GM18873 (cell line): Measurements from ENCODE around the gene NKD2.

Experiments used
- ATAC-seq: cut with Tn5 transposase; IDR thresholded peaks from one replicate; pipeline ENCODE4 v1.9.1; 2021; ENCODE audit warnings: mild to moderate bottlenecking, moderate library complexity, moderate number of reproducible peaks; ENCODE audit not compliant: unreplicated experiment, low FRiP score

Gene NKD2

DNA sequence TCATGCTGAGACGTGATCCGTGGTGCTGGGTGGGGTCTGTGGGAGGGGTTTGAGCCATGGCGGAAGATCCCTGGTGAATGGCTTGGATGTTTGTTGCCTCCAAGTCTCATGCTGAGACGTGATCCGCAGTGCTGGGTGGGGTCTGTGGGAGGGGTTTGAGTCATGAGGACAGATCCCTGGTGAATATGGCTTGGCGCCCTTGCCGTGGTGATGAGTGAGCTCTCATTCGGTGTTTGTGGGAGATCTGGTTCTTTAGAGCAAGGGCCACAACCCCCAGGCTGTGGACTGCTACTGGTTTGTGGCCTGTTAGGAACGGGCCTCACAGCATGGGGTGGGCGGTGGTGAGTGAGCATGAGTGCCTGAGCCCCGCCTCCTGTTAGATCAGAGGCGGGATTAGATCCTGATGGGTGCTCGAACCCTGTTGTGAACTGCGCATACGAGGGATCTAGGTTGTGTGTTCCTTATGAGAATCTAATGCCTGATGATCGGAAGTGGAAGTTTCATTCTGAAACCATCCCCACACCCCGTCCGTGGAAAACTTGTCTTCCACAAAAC, 31.2 kb downstream of the NKD2 start:
- ATAC-seq: no peak

DNA sequence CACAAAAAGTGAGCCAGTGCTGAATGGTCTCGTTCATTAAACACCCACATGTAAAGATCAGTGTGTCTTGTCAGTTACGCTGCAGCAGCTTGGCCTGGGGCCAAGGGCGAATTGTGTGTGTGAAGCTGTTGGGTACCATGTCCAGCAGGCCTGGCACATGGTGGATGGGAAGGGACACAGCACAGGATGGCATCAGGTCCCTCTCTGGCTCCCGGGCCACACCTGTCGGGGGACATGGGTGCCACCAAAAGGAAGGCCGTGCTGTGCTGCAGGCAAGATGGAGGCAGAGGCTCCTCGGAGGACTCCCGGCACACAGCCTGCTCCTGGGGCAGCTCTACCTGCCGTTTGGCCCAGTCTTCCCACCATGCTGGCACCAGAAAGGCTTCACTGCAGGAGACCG, 32.0 kb downstream of the NKD2 start:
- ATAC-seq: no peak

DNA sequence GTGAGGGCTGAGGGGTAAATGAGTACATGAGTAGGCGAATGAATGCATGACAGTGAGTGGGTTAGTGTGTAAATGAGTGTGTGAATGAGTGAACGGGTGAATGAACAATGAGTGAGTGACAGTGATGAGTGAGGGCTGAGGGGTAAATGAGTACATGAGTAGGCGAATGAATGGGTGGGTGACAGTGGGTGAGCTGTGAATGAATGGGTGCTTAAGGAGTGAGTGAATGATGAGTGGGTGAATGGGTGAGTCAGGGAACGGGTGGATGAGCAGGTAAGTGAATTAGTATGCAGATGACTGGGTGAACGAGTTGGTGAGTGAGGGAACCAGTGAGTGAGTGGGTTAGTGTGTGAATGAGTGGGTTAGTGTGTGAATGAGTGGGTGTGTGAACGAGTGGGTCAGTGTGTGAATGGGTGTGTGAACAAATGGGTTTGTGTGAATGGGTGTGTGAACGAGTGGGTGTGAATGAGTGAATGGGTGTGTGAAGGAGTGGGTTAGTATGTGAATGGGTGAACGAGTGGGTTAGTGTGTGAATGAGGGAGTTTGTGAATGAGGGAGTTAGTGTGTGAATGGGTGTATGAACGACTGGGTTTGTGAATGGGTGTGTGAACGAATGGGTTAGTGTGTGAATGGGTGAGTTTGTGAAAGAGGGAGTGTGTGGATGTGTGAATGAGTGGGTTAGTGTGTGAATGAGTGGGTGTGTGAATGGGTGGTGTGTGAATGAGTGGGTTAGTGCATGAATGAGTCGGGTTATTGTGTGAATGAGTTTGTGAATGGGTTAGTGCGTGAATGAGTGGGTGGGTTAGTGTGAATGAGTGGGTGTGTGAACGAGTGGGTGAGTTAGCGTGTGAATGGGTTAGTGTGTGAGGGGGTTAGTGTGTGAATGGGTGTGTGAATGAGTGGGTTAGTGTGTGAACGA, 32.9 kb downstream of the NKD2 start:
- no peak for ATAC-seq

DNA sequence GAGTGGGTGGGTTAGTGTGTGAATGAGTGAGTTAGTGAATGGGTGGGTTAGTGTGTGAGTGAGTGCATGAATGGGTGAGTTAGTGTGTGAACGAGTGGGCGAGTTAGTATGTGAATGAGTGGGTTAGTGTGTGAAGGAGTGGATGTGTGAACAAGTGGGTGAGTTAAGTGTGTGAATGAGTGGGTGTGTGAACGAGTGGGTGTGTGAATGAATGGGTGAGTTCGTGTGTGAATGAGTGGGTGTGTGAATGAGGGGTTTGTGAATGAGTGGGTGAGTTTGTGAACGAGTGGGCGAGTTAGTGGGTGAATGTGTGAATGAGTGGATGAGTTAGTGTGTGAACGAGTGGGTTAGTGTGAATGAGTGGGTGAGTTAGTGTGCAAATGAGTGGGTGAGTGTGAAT, 34.0 kb downstream of the NKD2 start:
- no peak for ATAC-seq

DNA sequence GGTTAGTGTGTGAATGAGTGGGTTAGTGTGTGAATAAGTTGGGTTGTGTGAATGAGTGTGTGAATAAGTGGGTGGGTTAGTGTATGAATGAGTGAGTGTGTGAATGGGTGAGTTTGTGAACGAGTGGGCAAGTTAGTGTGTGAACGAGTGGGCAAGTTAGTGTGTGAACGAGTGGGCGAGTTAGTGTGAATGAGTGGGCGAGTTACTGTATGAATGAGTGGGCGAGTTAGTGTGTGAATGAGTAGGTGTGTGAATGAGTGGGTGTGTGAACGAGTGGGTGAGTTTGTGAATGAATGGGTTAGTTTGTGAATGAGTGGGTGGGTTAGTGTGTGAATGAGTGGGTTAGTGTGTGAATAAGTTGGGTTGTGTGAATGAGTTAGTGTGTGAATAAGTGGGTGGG, 34.7 kb downstream of the NKD2 start:
- ATAC-seq: no peak

DNA sequence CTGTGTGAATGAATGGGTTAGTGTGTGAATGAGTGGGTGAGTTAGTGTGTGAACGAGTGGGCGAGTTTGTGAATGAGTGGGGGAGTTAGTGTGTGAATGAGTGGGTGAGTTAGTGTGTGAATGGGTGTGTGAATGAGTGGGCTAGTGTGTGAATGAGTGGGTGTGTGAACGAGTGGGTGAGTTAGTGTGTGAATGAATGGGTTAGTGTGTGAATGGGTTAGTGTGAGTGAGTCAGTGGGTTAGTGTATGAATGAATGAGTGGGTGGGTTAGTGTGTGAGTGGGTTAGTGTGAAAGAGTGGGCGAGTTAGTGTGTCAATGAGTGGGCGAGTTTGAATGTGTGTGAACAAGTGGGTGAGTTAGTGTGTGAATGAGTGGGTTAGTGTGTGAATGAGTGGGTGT, 35.5 kb downstream of the NKD2 start:
- no peak for ATAC-seq

DNA sequence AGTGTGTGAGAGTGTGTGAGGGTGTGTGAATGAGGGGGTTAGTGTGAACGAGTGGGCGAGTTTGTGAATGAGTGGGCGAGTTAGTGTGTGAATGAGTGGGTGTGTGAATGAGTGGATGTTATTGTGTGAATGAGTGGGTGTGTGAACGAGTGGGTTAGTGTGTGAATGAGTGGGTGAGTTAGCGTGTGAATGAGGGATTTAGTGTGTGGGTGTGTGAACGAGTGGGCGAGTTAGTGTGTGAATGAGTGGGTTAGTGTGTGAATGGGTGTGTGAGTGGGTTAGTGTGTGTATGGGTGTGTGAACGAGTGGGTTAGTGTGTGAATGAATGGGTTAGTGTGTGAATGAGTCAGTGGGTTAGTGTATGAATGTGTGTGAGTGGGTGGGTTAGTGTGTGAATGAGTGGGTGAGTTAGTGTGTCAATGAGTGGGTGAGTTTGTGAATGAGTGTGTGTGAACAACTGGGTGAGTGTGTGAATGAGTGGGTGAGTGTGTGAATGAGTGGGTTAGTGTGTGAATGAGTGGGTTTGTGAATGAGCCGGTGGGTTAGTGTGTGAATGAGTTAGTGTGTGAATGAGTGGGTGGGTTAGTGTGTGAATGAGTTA, 37.5 kb downstream of the NKD2 start:
- no peak for ATAC-seq

DNA sequence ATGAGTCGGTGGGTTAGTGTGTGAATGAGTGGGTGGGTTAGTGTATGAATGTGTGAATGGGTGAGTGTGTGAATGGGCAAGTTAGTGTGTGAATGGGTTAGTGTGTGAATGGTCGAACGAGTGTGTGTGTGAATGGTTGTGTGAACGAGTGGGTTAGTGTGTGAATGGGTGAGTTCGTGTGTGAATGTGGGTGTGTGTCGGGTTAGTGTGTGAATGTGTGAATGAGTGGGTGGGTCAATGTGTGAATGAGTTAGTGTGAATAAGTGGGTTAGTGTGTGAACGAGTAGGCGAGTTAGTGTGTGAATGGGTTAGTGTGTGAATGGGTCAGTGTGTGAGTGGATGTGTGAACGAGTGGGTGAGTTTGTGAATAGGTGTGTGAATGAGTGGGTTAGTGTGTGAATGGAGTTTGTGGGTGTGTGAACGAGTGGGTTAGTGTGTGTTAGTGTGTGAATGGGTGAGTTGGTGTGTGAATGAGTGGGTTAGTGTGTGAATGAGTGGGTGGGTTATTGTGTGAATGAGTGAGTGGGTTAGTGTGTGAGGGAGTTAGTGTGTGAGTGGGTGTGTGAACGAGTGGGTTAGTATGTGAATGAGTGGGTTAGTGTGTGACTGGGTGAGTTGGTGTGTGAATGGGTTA, 38.8 kb downstream of the NKD2 start:
- ATAC-seq: no peak

DNA sequence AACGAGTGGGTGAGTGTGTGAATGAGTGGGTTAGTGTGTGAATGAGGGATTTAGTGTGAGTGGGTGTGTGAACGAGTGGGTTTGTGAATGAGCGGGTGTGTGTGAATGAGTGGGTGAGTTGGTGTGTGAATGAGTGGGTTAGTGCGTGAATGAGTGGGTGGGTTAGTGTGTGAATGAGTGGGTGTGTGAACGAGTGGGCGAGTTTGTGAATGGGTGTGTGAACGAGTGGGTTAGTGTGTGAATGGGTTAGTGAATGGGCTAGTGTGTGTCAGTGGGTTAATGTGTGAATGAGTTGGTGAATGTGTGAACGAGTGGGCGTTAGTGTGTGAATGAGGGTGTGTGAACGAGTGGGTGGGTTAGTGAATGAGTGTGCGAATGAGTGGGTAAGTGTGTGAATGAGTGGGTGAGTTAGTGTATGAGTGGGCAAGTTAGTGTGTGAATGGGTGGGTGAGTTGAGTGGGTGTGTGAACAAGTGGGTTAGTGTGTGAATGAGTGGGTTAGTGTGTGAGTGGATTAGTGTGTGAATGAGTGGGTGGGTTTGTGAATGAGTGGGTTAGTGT, 39.6 kb downstream of the NKD2 start:
- no peak for ATAC-seq

DNA sequence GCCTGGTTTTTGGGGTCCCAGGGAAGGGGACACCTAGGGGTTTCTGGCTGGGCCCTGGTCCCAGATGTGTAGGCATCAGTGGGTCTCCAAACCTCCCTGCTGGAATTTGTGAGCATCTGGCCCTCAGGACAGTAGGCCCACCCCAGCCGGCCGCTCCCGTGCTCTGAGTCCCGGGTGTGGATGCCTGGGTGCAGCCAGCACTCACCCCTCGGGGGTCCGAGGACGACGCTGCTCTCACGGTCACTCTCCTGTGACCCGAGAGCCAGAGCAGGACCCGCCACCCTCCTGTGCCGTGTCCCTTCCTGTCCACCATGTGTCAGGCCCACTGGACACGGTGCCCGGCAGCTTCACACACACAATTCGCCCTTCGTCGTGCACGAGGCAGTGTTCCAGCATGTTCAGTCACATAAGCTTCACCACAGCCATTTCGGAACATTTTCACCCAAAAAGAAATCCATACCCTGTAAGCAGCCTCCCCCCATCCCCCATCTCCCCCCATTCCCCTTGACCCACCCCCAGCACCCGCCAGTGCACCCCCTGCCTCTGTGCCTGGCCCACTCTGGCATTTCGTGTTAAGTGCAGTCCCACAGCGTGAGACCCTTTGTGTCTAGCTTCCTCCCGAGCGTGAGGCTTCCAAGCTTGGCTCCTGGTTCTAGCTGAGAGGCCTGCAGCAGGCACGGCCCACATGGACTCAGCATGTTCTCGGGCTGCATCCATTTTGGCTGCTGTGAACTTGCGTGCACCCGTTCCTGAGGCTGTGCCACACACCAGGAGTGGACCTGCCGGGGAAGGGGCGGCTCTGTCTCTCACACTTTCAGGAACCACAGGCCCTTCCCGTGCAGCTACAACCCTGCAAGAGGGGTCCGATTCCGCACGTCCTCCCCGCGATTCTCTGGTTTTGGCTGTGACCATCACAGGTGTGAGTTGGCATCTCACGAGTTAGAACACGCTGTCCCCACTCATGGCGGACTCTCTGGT, 40.5 kb downstream of the NKD2 start:
- no peak for ATAC-seq

DNA sequence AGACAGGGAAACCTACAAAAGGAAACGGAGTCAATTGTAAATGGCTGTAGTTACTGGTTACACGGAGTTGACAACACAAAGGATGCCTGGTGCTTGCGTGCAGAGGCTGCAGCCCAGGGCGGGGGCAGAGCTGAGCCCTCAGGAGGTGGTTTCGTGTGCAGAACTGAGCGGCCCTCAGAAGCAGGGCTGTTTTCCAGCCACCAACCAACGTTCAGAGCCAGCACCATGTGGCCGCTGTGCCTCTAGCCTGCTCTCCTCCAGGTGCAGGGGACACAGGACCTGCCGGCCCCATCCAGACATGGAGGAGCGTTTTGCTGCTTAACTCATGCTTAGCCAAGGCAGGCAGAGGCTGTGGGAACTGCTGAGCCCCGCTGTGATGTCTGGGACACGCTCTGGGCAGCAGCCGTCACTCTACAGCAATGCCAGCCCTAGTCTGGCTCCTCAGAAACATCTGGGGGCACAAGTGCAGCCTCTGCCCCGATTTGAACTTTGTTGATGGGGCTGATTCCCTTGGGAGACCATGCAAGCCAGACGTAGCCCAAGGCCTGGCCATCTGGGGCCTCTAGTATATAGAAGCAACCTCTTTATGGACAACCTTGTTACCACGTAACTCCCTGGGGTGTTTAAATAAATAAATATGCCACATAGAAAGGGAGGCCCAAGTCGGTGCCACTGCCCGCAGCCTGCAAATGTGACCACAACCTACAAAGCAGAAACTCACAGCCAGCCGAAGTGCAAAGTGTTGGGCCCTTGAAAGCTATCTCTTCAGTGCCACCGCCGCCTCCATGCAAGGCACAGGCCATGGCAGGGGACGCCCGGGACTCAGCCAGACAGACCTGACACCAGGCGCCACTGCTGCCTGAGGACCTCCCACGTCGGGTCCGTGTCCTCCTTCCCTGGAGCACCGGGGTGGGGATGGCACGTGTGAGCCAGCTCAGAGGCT, 42.1 kb downstream of the NKD2 start:
- ATAC-seq: no peak

DNA sequence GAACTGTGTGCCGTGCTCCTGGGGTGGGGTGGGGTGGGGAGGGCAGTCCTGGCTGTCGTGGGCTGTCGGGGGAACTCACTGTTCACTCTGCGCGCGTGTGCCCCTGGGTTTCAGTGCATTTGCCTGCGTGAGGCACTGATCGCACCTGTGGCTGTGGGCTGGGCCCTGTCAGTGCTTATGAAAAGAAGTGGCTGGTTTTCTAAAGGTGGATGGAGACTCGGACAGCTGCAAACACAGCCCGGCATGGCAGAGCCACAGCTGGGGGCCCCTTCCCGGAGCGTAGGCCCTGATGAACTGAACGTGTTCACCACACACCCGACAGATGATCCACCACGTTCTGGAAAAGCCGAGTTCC, 42.7 kb downstream of the NKD2 start:
- ATAC-seq: no peak

DNA sequence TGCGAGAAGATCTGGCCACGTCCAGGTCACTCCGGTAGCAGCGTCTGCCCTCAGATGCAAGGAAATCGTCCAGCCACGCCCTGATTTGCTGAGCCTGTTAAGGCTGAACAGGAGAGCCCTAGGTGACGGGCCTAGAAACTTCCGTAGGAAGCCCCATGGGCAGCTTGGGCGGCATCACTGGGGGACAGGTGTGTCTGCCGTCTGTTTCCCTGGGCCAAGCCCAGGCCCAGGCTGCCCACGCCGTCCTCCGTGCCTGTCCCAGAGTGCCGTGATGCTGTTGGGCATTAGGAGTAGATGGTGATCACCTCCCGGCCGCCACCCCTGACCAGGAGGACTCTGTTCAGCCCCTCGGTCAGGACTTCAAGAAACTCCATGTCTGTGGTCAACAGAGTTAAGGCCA, 43.5 kb downstream of the NKD2 start:
- ATAC-seq: no peak

DNA sequence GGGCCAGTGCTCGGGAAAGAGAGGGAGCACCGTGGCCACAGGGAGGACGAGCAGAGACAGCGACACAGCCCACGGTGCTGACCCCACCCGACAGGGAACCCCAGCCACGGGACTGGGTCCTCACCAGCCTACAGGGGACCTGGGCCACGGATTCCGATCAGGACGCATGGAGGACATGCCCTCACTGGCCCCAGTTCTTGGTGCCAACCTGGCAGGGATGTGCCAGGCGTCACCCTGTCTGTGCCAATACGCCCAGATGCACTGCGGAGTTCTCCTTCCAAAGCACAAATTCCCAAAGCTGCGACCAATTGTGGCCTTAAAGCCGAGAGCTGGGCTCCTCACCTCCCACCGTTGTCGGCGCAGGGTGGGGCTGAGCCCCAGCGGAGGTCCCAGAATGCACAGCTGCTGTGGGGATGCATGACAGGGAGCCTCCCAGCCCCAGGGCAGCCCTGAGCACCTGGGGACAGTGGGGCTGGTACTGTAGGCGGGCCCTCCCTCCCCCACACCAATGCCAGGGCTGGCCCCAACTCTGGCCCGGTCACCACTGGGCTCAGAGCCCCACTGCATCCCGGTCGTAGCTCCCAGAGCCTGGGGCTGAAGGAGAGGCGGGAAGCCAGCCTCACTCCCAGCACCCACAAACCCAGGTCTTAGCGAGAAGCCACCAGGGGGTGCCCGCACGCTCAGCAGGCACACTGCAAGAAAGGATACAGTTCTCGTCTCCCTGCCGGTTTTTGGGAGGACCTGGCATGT, 44.2 kb downstream of the NKD2 start:
- no peak for ATAC-seq

DNA sequence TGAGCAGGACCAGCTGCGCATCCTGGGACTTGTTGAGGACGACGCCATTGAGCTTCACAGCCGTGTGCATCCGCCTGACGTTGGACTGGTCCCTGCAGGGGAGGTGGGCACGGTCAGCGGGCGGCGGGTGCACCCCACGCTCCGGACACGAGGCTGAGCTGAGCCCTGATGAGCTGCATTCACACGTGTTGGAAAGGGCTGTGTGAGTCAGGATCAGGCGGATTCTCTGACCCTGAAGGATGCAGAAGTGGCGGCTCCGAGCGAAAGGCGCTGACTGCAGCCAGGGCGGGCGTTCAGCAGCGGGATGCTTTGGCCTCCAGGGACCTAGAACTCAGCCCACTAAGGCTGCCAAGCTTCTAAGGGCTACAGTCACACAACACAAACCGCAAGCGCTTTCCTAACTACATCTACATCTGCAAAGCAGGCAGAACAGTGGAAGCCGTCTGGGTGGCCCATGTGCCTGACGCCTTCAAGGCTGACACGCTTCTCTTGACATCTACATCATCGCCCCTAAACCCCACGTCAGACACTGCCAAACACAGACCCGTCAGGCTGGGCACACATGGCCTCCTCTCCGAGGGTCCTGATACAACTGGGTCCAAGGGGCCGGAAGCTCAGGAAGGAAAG, 44.9 kb downstream of the NKD2 start:
- ATAC-seq: no peak

DNA sequence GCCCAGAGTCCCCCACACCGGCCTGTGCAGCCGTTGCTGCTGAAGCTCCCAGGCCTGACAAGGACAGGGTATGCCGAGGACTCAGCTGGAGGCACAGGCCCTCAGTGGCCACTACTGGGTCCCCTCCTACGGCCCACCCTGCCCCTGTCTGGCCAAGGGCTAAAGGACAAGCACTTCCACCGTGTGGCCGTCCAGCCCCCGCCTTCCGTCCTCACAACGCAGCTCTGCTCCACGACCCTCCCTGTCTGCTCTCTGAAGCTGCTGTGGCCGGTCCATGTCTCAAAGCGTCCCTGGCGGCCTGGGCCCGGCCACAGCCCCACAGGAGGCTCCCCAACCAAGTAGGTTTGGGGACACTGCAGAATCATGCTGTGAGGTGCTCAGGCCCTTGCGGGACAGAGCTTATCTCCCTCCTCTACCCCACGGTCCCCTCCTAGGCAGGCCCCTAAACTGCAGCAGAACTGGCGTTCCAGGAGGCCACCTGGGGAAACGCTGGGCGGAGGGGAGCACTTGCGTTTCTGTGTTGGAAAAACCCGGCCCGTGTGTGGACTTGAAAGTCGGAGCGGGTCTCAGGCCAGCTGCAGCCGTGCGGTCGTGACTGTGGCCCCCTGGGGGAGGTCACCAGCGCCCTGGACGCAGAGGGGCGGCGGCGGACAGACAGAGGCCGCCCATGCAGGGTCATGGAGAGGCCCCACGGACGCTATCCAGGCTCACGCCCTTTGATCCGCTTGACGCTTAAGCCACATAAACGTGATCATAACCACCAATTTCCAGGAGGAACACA, 45.6 kb downstream of the NKD2 start:
- no peak for ATAC-seq
